ENCODE data around the gene HARBI1.

DNA sequence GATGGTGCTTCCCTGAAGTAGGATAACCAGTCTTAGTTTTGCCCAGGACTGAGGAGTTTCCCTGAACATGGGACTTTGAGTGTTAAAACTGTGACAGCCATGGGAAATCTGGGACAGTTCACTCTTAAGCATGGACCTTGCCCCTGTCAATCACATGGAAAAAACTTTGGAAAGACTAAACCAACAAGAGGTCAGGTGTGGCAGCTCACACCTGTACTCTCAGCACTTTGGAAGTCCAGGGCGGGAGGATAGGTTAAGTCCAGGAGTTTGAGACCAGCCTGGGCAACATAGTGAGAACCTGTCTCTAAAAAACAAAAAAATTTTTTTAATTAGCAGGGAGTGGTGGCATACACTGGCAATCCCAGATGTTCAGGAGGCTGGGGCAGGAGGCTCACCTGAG, 19.9 kb downstream of the HARBI1 start:
- TF ChIP-seq, protein P1, sequence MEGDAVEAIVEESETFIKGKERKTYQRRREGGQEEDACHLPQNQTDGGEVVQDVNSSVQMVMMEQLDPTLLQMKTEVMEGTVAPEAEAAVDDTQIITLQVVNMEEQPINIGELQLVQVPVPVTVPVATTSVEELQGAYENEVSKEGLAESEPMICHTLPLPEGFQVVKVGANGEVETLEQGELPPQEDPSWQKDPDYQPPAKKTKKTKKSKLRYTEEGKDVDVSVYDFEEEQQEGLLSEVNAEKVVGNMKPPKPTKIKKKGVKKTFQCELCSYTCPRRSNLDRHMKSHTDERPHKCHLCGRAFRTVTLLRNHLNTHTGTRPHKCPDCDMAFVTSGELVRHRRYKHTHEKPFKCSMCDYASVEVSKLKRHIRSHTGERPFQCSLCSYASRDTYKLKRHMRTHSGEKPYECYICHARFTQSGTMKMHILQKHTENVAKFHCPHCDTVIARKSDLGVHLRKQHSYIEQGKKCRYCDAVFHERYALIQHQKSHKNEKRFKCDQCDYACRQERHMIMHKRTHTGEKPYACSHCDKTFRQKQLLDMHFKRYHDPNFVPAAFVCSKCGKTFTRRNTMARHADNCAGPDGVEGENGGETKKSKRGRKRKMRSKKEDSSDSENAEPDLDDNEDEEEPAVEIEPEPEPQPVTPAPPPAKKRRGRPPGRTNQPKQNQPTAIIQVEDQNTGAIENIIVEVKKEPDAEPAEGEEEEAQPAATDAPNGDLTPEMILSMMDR (IDR thresholded peaks at IDR 0.05): no peak
- TF ChIP-seq POLR2A (IDR thresholded peaks at IDR 0.05): no peak

Measured in testis (tissue), 2 donors.